SU-DHL-6 (cell line): Measurements from ENCODE around the gene GALNT17.

Source experiments
- H2AFZ ChIP-seq: fragments of 200-600 bp; sonication (generic); 2 replicates; pipeline ENCODE4 v1.6.1; 2014; ENCODE audit warnings: low read depth, mild to moderate bottlenecking, moderate library complexity, mixed read lengths, antibody characterized with exemption, low read length; ENCODE audit not compliant: severe bottlenecking
- H3F3A ChIP-seq: fragments of 200-600 bp; shearing (Covaris generic); 2 replicates; pipeline ENCODE4 v1.6.0; 2016; ENCODE audit warnings: antibody characterized with exemption, mild to moderate bottlenecking; ENCODE audit not compliant: insufficient read depth
- H3K27ac ChIP-seq: fragments of 200-600 bp; sonication (generic); 2 replicates; pipeline ENCODE4 v1.5.1; 2016; ENCODE audit warnings: low read depth, mild to moderate bottlenecking, low read length, moderate library complexity, mixed read lengths
- H3K27me3 ChIP-seq: fragments of 200-600 bp; sonication (generic), shearing (Covaris generic); 2 replicates; pipeline ENCODE4 v1.6.0; 2014; ENCODE audit warnings: mild to moderate bottlenecking, low read length
- H3K36me3 ChIP-seq: fragments of 200-600 bp; sonication (generic); 2 replicates; pipeline ENCODE4 v1.6.1; 2014; ENCODE audit warnings: mild to moderate bottlenecking, low read length, mixed read lengths
- H3K4me2 ChIP-seq: fragments of 300-600, 200-600 bp; shearing (Covaris generic), sonication (generic); 2 replicates; pipeline ENCODE4 v1.6.0; 2014; ENCODE audit warnings: low read length, low read depth, mild to moderate bottlenecking; ENCODE audit not compliant: poor library complexity, severe bottlenecking
- H3K4me3 ChIP-seq: fragments of 200-600 bp; sonication (generic); 2 replicates; pipeline ENCODE4 v1.5.1; 2014; ENCODE audit warnings: antibody characterized with exemption, low read length, mild to moderate bottlenecking, mixed read lengths; ENCODE audit not compliant: insufficient read depth, poor library complexity, severe bottlenecking
- H3K79me2 ChIP-seq: fragments of 200-600 bp; sonication (generic); 2 replicates; pipeline ENCODE4 v1.6.1; 2014; ENCODE audit warnings: mild to moderate bottlenecking, low read length, moderate library complexity; ENCODE audit not compliant: insufficient read depth
- H3K9ac ChIP-seq: fragments of 200-600 bp; sonication (generic); 2 replicates; pipeline ENCODE4 v1.7.0; 2014; ENCODE audit warnings: mild to moderate bottlenecking, low read length
- H3K9me2 ChIP-seq: fragments of 200-600 bp; sonication (generic); replicated peaks from 2 replicates; pipeline ENCODE4 v1.6.1; 2014; ENCODE audit warnings: low read length; ENCODE audit not compliant: insufficient read depth
- H3K9me3 ChIP-seq: fragments of 200-600 bp; sonication (generic); 2 replicates; pipeline ENCODE4 v1.6.1; 2014; ENCODE audit warnings: low read length, mixed read lengths; ENCODE audit not compliant: insufficient read depth
- H4K20me1 ChIP-seq: fragments of 200-600 bp; sonication (generic); 2 replicates; pipeline ENCODE4 v1.6.1; 2014; ENCODE audit warnings: low read depth, mild to moderate bottlenecking, antibody characterized with exemption, low read length, moderate library complexity, mixed read lengths
- CTCF ChIP-seq: fragments of 200-600 bp; sonication (generic); IDR thresholded peaks from one replicate; pipeline ENCODE4 v1.5.1; 2017; ENCODE audit warnings: antibody characterized with exemption, mild to moderate bottlenecking, low read length, moderate library complexity; ENCODE audit not compliant: insufficient read depth, poor library complexity, severe bottlenecking
- EZH2phosphoT487 ChIP-seq: fragments of 200-600 bp; sonication (generic), shearing (Covaris generic); conservative IDR thresholded peaks from 2 replicates; pipeline ENCODE4 v1.6.1; 2018; ENCODE audit warnings: mild to moderate bottlenecking, antibody characterized with exemption, low read length, moderate library complexity, mixed read lengths

Gene GALNT17

GRCh38 chr7:71659622-71660021 is 527.7 kb downstream of the GALNT17 start:
- no peaks in the 10 kb centered on the region for H3K36me3 ChIP-seq
- no peak overlapping the region for H2AFZ ChIP-seq
- H3K9ac ChIP-seq: no peak overlapping the region
- H4K20me1 ChIP-seq: no peaks in the 10 kb centered on the region
- H3K27me3 ChIP-seq: no peaks in the 10 kb centered on the region
- TF ChIP-seq CTCF: no peak
- TF ChIP-seq EZH2phosphoT487: no peak
- no peaks in the 10 kb centered on the region for H3K79me2 ChIP-seq
- no peak overlapping the region for H3K4me2 ChIP-seq
- H3F3A ChIP-seq: no peaks in the 10 kb centered on the region
- no peaks in the 10 kb centered on the region for H3K9me2 ChIP-seq
- no peak overlapping the region for H3K4me3 ChIP-seq
- no peaks in the 10 kb centered on the region for H3K9me3 ChIP-seq
- H3K27ac ChIP-seq: no peak overlapping the region

GRCh38 chr7:71661671-71662224 is 529.8 kb downstream of the GALNT17 start:
- Histone ChIP-seq H3F3A (no peaks in the 10 kb centered on the region), H3K79me2 (no peaks in the 10 kb centered on the region), H3K36me3 (no peaks in the 10 kb centered on the region), H3K9ac (no peak overlapping the region), H4K20me1 (no peaks in the 10 kb centered on the region), H2AFZ (no peak overlapping the region), H3K9me3 (no peaks in the 10 kb centered on the region), H3K27me3 (no peaks in the 10 kb centered on the region), H3K27ac (no peak overlapping the region), H3K4me2 (no peak overlapping the region), H3K9me2 (no peaks in the 10 kb centered on the region), H3K4me3 (no peak overlapping the region)
- TF ChIP-seq EZH2phosphoT487 (no peak), CTCF (no peak)

GRCh38 chr7:71665716-71666115 is 533.8 kb downstream of the GALNT17 start:
- no peak overlapping the region for H3K4me2 ChIP-seq

GRCh38 chr7:71668572-71668971 is 536.6 kb downstream of the GALNT17 start:
- Histone ChIP-seq H3K79me2 (no peaks in the 10 kb centered on the region), H3K27me3 (no peaks in the 10 kb centered on the region), H3K27ac (no peak overlapping the region), H3K4me2 (no peak overlapping the region), H3K9me2 (no peaks in the 10 kb centered on the region), H3F3A (no peaks in the 10 kb centered on the region), H3K36me3 (no peaks in the 10 kb centered on the region), H3K9me3 (no peaks in the 10 kb centered on the region), H3K4me3 (no peak overlapping the region), H4K20me1 (no peaks in the 10 kb centered on the region), H2AFZ (no peak overlapping the region), H3K9ac (no peak overlapping the region)
- no peak for TF ChIP-seq EZH2phosphoT487
- no peak for TF ChIP-seq CTCF

More at GRCh38 chr7:71665716-71666115, 533.8 kb downstream of the GALNT17 start:
- H3K4me3 ChIP-seq: no peak overlapping the region
- no peak overlapping the region for H2AFZ ChIP-seq
- no peaks in the 10 kb centered on the region for H3K9me3 ChIP-seq
- no peaks in the 10 kb centered on the region for H3K27me3 ChIP-seq
- H4K20me1 ChIP-seq: no peaks in the 10 kb centered on the region
- H3K9ac ChIP-seq: no peak overlapping the region
- TF ChIP-seq EZH2phosphoT487: no peak
- no peaks in the 10 kb centered on the region for H3K9me2 ChIP-seq
- H3K79me2 ChIP-seq: no peaks in the 10 kb centered on the region
- no peaks in the 10 kb centered on the region for H3F3A ChIP-seq
- H3K27ac ChIP-seq: no peak overlapping the region
- H3K36me3 ChIP-seq: no peaks in the 10 kb centered on the region
